HG03039 (cell line): Measurements from ENCODE around the gene TXNDC8.
"Not testable (repeated sequence)": the region's sequence is repeated elsewhere in the genome, so short reads cannot be mapped to it uniquely, and the experiment has no call there.

Experiments
- ATAC-seq: cut with Tn5 transposase; IDR thresholded peaks from one replicate; pipeline ENCODE4 v1.9.1; 2021; ENCODE audit warnings: mild to moderate bottlenecking, moderate library complexity; ENCODE audit not compliant: unreplicated experiment

The TXNDC8 gene

DNA sequence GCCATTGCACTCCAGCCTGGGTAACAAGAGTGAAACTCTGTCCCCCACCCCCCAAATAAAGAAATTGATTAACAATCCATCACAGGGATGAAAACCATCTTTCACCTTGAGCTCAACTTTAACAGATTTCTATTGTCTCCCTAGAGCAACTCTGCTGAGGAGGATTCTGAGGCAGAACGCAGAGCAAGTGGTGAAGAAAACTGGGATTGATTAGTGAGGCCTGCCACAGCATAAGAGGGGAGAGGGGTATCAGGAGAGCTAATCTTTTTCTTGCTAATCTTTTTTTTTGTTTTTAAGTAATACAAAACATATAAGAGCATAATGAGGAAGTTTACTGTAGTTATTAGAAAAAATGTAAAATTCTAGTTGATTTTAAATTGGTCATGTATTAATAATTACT lies 8.9 kb downstream of the TXNDC8 start:
- no peak for ATAC-seq

DNA sequence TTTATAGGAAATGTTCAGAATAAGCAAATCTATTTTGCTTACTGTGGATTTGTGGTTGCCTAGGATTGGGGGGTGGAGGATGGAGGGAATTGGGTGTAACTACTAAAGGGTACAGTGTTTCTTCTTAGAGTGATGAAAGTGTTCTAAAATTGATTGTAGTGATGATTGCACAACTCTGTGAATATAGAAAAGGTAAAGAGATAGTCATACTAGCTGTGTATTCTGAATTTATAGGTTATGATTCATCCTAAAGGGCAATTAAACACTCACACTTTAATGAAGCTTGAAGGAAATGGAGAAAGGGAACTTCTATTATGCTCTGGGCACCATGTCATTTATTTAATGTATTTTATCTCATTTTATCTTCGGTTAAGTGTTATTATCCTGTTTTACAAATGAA lies 9.9 kb downstream of the TXNDC8 start:
- no peak for ATAC-seq

DNA sequence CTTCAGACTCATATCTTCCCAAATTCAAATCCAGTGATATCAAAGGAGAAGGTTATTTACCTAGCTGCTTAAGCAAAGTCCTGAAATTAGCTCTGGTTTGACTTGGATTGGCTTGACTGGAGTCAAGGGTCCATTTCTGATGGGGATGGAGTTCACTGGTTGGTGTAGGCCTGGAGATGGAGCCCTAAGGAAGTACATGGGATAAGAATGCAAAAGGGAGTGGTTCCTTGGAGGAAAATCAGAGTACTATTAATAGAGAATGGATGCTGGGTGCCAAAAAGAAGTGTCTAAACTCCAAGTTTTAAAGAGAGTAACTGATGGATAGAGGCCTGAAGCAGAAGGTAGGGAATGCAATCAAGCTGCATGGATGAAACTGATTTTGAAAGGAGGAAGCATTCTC lies 13.8 kb downstream of the TXNDC8 start:
- no peak for ATAC-seq

DNA sequence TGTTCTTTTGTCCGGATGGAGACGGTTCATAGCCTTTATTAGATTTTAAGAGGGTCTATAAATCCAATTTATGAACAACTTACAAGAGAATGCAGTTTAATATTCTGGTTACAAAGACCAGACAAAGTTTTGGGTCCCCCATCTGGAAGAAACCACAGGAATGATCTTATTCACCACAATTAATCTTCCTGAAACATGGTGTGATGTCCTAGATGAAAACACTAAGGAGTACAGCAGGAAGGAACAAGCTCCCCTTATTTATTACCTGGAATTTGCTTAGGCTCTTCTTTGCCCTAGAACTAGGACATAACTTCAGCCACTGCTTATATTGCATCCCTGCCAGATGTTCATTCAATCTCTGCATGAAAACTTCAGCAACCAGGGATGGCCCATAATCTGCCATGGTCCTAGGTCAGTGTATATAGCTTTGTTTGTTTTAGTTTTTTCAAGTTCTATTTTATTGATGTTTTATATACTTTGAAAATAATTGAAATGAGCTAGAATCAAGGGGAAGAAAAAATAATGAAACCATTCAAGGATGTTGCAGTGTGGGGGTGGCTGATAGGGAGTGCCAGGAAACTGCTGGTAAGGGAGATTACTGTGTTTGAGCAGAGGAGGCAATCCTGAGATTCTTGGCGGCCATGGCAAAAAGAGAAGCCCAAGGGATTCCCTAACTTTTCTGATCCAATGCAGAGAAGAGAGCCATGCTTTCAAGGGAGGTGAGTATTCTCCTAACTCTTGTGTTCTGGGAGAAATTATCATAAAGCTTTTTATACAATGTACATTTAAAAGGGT lies 16.8 kb downstream of the TXNDC8 start:
- no peak for ATAC-seq

DNA sequence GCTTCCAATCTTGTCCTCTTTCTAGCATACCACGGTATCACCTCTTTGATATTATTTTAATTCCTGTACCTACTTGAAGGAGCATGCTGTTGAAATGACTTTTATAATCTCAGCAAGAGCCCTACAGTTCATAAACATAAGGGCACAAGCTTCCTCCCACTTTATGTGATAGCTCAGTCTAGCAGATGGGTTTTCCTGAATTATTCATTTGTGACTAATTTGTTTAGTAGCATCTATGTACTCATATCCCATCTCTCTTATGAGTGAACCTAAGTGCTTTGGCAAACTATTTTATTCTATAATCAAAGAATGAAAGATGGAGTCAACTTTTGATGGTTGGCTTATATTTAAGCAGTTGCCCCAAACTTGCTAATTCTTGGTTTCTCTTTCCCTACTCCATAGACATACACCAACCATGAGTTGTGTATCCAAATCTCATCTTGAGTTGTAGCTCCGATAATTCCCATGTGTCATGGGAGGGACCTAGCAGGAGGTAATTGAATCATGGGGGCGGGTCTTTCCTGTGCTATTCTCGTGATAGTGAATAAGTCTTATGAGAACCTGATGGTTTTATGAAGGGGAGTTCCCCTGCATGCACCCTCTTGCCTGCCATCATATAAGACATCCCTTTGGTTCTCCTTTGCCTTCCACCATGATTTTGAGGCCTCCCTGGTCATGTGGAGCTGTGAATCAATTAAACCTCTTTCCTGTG lies 17.7 kb downstream of the TXNDC8 start:
- no peak for ATAC-seq

DNA sequence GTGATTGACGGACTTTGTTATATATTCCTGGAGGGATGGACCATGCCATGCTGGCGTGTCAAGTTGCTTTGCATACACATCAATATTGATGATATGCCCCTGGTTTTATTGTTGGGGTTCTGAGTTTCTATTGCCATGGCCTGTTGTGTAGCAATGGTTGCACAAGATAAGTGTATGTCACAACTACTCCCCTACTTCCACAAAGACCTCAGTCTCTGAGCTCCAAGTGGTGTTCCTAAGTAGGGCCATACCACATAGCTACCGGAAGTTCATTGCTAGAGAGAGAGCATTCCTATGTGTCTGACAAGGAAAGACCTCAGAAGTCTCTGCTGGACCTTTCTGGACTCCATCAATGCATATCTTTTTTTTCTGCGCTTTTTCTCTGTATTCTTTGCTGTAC lies 19.8 kb downstream of the TXNDC8 start:
- ATAC-seq = no peak

DNA sequence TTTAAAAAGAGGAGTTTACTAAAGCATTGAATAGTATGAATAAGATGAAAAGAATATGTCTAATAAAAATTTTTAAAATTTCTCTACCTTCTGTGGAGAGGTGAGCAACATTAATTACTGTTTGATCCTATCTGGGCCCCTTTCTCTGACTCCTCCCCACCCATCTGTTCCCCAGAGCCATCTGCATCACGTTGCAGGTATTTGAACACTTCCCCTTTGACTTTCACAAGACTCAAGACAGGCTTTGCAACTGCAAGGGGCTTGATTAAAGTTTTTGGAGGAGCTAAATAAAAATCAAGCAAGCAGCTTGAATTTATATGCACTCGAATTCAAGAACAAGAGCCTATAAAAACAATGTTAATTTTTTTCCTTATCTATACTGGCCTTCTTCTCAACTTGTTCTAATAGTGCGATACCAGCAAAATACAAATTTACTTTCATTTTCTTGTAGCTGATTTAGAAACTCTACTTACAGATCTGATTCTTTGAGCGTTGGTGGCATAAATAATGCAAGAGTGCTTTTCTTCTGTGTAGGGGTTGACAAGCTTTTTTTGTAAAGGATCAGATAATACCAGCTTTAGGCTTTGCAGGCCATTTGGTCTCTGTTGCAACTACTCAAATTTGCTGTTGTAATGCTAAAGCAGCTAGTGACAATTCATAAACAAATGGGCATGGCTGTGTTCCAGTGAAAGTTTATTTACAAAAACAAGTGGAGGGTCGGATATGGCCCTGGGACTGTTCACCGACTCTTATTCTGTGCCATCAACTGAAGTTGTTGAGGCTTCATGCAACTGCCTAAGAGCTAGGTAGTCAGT lies 21.2 kb downstream of the TXNDC8 start:
- peak; percentile 87 for ATAC-seq

DNA sequence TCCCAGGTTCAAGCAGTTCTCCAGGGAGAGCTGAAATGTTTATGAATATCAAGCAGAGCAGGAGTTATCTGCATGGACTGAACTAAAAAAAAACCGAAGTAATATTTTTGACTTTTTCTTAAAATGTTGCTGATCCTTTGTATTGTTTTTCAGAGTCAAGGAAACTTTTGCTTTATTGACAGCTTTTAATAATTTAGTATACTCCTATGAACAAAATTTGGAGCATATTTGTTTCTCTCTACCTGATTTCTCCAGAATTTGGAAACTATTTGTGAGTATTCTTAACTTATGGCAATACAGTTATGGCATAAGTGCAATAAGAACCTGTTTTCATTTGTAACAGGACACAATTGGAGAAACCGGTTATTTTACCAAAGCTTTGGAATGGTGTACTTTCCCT lies 25.7 kb downstream of the TXNDC8 start:
- ATAC-seq = not testable (repeated sequence)

DNA sequence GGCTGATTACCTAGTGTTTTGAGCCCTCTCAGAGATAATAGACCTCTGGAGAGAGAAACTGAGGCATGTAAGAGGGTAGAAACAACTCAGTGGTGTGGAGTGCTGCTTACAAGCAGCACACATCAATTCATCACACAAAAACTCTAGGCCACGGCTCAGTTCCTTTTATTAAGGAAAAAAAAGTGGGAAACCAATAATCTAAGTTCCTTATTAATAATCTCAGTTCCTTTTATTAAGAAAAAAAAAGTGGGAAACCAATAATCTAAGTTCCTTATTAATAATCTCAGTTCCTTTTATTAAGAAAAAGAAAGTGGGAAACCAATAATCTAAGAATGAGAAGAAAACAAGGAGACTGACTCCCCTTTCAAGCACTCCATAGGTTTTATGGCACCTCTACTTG lies 28.0 kb downstream of the TXNDC8 start:
- no peak for ATAC-seq

DNA sequence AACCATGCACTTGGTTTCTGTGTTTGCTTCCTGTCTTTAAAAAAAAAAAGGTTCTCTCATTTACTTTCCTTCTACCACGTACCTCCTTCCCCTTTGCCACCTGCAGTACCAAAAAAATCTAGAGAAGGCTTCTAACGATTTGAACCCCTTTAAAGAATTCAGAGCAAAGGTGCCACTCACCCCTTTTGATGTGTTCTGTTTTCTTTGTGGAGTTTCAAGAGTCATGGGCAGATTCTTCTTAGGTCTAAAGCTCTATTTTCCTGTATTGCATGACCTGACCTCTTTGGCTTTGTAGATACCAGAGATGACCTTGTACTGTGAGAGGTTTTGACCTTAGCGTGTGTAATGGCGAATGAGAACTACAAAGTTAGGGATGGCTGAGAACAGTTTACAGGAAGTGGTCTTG lies 29.0 kb downstream of the TXNDC8 start:
- no peak for ATAC-seq

DNA sequence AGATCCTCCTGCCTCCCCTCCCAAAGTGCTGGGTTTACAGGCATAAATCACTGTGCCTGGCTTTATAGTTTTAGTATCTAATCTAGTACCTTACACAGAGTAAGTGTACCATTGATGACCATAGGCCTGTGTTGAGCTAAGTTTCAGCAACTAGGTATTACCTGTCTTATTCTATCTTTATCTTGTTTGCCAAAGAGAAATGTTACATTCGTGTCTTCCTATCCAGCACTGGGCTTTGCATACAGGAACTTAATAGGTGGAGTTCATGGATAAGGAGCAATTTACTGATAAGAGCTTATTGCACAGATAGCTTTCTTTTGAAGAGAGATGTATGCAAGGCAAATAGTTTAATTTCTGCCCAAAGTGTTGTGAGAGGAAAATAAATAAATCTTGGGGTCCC lies 30.5 kb downstream of the TXNDC8 start:
- no peak for ATAC-seq

DNA sequence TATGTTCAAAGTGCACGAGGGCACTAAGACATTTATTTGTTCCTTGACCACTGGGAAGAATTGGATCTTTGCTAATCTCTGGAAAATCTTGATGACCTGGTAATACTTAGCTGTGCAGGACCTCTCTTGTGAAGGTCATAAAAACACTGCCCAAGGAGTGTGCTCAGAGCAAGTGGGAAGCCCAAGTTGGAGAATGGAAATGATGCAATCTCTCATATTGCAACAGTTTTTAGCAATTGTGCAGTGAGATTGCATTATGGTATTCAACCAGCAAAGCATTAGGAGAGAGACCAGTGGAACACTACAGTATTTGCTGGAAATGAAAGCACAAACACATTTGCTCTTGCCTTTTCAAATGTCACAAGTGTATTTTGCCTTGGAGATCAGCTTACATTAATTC lies 34.5 kb downstream of the TXNDC8 start:
- no peak for ATAC-seq

DNA sequence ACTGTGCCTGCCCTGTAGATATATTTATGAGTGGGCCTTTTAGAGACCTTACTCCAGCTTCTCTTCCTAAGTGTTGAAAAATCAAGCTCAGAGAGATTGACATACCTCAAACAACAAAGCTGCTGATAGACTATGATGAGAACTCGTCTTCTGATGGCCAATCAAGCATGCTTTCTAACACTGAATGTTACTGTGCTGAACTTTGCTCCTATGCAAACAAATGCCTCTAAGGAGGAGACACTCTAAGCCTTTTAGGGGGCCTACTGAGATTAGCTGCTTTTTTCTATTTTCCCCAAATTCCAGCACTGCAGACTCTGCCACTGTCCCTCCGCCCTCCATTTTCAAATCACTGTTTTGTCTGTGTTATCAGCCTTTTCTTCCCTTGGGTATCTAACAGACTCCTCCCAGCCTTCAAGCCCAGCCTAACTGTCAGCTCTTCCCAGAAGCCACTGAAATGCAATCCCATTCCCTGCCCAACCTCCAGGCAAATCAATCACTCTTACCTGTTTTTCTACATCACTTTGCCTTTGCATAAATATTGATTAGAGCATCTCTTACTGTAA lies 39.5 kb downstream of the TXNDC8 start:
- no peak for ATAC-seq

DNA sequence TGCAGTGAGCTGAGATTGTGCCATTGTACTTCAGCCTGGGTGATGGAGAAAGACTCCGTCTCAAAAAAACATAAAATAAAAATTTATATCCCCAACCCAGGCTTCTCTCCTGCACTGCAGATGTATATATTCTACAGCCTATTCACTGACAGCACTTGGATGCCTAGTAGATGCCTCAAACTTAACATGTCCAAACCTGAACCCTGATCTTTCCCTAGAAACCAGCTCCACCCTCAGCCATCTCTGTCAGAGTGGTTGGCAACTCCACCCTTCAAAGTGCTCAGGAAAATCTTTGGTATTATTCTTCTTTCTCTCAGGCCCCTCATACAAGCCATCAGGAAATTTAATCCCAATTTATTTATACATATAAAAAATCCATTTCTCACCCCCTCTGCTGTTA lies 44.4 kb downstream of the TXNDC8 start:
- no peak for ATAC-seq

DNA sequence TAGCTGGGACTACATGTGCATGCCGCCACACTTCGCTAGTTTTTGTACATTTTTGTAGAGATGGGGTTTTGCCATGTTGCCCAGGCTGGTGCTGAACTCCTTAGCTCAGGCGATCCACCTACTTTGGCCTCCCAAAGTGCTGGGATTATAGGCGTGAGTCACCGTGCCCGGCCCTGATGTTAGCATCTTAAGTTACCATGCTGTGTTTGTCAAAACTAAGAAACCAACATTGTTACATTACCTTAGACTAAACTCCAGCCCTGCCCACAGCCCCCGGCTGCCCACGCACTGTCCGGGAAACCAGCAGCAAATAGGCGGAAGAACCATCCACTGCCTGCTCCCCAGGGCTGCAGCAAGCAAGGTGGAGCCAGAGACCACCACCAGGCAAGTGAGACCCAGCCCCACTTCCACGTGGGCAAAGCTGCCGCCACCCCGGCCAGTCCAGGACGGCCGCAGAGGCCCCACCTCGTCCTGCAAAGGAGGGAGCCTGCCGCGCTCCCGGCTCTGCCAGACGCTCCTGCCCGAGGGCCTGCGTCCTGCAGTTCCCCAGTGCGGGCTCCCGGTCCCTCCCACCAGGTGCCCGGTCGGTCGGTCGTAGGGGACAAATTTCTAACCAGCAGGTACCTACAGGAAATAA lies 45.6 kb downstream of the TXNDC8 start:
- no peak for ATAC-seq

DNA sequence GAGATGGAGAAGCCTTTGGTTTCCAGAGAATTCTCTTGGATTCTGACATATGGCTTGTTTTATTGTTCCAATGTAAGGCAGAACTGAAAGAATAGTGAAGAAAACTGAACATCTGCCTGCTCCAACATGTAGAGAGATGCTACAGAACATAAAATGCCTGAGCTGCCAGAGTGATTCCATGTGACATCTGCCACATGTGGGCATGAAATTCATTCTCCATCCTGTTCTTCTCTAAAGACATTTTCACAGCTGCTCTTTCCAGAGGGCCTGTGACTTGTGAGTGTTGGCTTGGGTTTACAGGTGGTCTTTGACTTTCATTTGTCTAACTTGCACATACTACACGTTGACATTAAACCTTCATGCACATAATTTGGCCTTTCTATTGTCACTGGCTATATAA lies 47.7 kb downstream of the TXNDC8 start:
- ATAC-seq = no peak

DNA sequence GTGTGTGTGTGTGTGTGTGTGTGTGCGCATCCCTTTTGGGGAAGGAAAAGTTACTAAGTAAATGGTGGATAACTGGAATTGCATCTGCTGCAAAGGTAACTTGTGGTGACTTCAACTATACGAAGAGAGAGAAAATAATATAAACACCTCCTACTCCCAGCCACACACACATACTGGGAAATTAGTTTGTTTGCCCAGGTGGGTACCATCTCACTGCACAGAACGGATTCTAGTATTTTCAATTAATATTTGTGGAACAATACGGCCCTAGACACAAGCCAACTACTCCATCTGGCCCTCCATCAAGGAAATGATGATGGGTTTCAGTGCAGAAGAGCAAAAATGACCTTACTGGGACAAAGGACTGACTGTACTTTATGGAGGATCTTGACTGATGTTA lies 49.2 kb downstream of the TXNDC8 start:
- ATAC-seq = no peak

DNA sequence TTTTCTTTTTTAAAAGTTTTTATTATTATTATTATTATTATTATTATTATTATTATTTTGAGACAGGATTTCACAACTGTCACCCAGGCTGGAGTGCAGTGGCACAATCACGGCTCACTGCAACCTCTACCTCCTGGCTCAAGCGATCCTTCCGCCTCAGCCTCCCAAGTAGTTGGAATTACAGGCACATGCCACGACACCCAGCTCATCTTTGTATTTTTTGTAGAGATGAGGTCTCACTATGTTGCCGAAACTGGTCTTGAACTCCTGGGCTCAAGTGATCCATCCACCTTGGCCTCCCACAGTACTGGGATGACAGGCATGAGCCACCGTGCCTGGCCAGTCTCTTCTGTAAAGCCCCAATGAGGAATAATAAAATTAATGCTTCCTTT lies 50.4 kb downstream of the TXNDC8 start:
- ATAC-seq = no peak

DNA sequence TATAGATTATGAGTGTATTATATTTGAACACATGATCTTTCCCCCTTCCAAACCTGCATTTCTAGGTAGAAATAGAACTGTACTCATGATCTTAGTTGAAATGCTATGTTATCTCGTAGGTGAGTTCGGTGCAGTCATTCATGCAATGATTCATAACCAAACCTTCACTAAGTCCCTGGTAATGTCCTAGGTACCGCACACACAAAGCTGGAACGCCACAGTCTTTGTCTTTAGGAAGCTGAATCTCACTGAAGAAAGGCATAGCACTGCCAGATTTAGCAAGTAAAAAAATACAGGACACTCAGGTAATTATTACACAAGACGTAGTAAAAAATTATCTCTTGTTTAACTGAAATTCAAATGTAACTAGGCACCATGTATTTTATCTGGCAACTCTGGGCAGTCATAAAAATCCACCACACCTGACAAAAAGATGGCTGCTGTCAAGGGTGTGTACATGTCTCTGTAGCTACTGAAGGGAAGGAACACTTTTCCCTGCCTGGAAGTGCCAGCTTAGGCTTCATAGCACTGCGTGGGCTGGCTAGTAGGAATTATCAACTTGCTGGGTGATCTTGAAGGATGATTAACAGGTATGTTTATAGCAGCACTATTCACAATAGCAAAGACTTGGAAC lies 53.3 kb downstream of the TXNDC8 start:
- no peak for ATAC-seq

DNA sequence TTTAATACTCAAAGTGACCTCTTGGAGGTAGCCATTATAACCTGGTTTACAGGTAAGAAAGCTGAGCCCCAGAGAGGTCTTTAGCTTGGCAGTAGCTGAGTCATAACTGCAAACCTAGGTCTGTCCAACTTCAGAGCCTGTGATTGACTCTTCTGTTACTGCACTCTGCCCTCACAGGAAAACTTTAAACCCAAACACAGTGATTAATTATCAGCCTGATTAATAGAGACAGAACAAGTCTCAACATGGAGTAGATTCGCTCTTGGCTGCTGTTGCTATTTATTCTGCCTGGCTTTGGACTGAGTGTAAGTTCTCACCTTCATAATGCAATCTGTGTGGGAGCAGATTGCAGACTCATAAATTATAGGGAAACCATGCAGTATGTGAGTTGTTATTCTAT lies 53.9 kb downstream of the TXNDC8 start:
- no peak for ATAC-seq

DNA sequence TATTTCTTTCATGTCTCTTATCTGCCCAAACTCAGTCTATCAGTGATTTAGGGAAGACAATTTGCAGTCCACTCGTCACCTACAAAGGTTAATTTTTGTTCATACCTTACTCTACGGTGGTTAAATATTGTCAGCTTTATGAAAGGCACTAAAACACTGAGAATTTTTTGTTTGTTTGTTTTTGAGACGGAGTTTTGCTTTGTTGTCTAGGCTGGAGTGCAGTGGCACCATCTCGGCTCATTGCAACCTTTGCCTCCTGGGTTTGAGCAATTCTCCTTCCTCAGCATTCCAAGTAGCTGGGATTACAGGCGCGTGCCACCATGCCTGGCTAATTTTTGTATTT lies 55.0 kb downstream of the TXNDC8 start:
- ATAC-seq = no peak
